Measurements from ENCODE around the gene TSNAXIP1.

TSNAXIP1 gene

DNA sequence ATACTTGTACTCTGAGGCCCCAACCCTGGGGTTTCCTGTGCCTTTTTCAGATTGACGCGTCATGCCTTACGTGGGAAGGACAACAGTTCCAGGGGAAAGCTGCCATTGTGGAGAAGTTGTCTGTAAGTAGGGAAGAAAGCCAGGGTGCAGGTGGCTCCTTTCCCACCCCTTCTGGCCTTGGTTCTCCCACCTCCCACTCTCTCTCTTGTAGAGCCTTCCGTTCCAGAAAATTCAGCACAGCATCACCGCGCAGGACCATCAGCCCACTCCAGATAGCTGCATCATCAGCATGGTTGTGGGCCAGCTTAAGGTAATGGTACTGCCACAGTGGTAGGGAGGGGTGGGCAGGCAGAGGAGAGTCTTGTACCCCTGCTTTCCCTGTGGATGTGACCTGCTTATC, 61.6 kb downstream of the TSNAXIP1 start:
- no peak overlapping the region for H3K4me3 ChIP-seq (ENCODE audit: low read length)
- no peak for DNase-seq (ENCODE audit: low read depth)
- no peak for TF ChIP-seq CTCF (IDR thresholded peaks at IDR 0.05; ENCODE audit: insufficient read depth, low read depth, low read length, missing control alignments)

- no peak for TF ChIP-seq CTCF (IDR thresholded peaks at IDR 0.05; ENCODE audit: insufficient read depth, low read depth, low read length, missing control alignments)
- no peak for DNase-seq (ENCODE audit: low read depth)
- no peak overlapping the region for H3K4me3 ChIP-seq (ENCODE audit: low read length)
These were observed 63.0 kb downstream of the TSNAXIP1 start for GRCh38 chr16:67869653-67870052.

GRCh38 chr16:67871256-67871655, 64.6 kb downstream of the TSNAXIP1 start:
- no peak for TF ChIP-seq CTCF (IDR thresholded peaks at IDR 0.05; ENCODE audit: insufficient read depth, low read depth, low read length, missing control alignments)
- no peak for DNase-seq (ENCODE audit: low read depth)
- H3K4me3 ChIP-seq (ENCODE audit: low read length) = no peak overlapping the region

DNA sequence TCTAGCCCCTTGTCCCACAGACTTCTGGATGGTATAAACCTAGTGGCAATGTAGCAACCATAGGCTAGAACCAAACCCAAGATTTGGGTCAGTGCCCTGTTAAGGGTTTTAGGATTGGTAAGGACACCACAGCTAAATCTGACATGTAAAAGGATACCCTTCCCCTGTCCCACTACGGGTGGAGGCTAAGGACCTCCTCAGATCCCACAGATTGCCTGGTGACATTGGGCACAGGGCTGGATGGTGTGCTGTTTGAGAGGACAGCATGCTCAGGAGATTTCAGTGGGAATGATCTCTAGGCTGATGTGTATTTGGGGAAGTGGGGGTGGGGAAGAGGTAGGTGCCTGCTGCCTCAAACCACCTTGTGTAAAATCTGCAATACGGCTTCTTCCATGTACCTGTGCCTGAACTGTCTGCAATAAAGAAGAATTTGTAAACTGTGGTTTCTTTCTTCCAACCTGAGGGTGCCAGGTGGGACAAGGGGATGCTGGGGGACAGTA, 65.5 kb downstream of the TSNAXIP1 start:
- no peak for DNase-seq (ENCODE audit: low read depth)
- TF ChIP-seq CTCF (IDR thresholded peaks at IDR 0.05; ENCODE audit: insufficient read depth, low read depth, low read length, missing control alignments) = no peak
- no peak overlapping the region for H3K4me3 ChIP-seq (ENCODE audit: low read length)

GRCh38 chr16:67872631-67873434, 66.1 kb downstream of the TSNAXIP1 start, which contains the start of gene EDC4:
Gene EDC4 (plus strand): TSS chr16:67873052. CDS start chr16:67873262, 210 bp downstream.
- TF ChIP-seq CTCF (IDR thresholded peaks at IDR 0.05; ENCODE audit: insufficient read depth, low read depth, low read length, missing control alignments) = no peak
- peak; percentile 73 for DNase-seq (ENCODE audit: low read depth)
- H3K4me3 ChIP-seq (ENCODE audit: low read length) = peak within 1 kb of the TSS; percentile 79

- peak overlapping the region; percentile 79 for H3K4me3 ChIP-seq (ENCODE audit: low read length)
- no peak for DNase-seq (ENCODE audit: low read depth)
- TF ChIP-seq CTCF (IDR thresholded peaks at IDR 0.05; ENCODE audit: insufficient read depth, low read depth, low read length, missing control alignments) = no peak
These were observed 67.0 kb downstream of the TSNAXIP1 start for GRCh38 chr16:67873435-67874370.

All from epithelial cell of esophagus (primary cell).